C4-2B (cell line): ENCODE data around the gene PLPPR3.

Source experiments
- H3K27ac ChIP-seq: fragments of 450-650 bp; 2 replicates; pipeline ENCODE4 v1.5.1; 2017
- ZFX ChIP-seq: fragments of 450-650 bp; IDR thresholded peaks from 2 replicates; pipeline ENCODE4 v1.6.1; 2017
- TF ChIP-seq, protein P1 (sequence below): fragments of 450-650 bp; conservative IDR thresholded peaks from 2 replicates; pipeline ENCODE4 v1.5.1; 2017; ENCODE audit warnings: mild to moderate bottlenecking

Gene PLPPR3

DNA sequence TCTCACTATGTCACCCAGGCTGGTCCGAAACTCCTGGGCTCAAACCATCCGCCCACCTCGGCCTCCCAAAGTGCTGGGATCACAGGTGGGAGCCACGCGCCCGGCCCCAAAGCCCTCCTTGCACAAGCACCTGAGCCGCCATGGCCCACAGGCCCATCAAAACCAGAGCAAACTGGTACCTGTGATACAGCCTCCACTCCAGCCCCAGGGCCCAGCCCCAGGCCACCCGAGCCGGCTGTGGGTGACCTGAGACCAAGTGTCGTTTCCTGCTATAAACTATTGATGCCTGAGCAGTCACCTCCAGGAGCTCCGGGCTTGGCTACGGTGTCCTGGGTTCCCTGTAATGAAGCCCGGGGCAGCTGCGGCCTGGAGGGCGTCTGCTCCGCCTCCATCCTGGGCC, 34.2 kb downstream of the PLPPR3 start:
- no peak overlapping the region for H3K27ac ChIP-seq
- TF ChIP-seq, protein P1, sequence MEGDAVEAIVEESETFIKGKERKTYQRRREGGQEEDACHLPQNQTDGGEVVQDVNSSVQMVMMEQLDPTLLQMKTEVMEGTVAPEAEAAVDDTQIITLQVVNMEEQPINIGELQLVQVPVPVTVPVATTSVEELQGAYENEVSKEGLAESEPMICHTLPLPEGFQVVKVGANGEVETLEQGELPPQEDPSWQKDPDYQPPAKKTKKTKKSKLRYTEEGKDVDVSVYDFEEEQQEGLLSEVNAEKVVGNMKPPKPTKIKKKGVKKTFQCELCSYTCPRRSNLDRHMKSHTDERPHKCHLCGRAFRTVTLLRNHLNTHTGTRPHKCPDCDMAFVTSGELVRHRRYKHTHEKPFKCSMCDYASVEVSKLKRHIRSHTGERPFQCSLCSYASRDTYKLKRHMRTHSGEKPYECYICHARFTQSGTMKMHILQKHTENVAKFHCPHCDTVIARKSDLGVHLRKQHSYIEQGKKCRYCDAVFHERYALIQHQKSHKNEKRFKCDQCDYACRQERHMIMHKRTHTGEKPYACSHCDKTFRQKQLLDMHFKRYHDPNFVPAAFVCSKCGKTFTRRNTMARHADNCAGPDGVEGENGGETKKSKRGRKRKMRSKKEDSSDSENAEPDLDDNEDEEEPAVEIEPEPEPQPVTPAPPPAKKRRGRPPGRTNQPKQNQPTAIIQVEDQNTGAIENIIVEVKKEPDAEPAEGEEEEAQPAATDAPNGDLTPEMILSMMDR = no peak
- no peak for TF ChIP-seq ZFX

DNA sequence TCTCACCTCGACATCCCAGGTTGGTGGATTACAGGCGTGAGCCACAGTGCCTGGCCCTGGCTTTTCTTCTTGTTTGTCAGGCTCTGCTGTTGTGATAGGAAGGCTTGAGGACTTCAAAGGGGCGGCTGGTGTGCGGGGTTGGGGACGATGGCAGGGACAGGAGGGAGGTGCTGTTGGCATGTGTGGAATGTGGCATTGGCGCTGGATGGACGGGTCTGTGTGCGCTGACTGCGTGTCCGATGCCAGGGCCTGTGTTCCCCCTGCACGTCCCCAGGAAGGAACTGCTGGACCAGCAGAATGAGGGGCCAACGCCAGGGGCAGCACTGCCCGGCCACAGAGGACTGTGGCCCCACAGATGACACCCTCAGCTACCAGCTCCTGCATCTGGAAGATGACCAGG, 37.2 kb downstream of the PLPPR3 start:
- no peak overlapping the region for H3K27ac ChIP-seq
- no peak for TF ChIP-seq ZFX
- TF ChIP-seq, protein P1 = no peak

DNA sequence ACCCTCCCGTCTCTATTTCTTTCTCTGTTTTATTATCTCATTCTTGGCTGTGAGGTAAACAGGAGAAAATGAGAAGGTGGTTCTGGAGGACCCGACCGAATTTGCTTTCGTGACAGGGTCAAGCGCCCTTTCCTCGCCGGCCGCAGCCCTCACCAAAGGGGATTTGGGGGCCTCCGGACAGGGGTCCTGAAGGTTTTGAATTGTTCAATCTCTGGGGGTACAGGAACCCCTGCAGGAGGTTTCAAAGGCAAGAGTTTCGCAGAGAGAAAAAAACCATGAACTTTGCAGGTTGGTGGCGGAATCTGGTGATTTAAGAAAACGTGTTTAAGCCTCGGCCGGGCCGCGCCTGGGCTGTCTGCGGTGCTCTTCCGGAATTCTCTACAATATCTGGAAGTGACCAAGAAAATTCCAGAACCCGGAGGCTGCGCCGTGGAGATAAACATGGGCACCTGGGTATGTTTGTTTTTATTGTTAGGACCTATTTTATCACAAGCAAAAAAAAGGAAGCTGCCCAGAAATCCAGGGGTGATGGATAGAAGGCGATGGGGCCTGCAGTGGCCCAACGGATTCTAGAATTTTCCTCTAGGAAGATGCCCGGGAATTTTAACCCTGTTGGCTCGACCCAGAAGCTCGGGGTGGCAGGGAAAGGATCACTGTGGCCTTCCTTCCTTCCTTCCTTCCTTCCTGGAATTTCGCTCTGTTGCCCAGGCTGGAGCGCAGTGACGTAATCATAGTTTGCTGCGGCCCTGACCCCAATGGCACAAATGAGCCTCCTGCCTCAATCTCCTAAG, 38.7 kb downstream of the PLPPR3 start:
- TF ChIP-seq ZFX = no peak
- TF ChIP-seq, protein P1 = no peak
- H3K27ac ChIP-seq = no peak overlapping the region

DNA sequence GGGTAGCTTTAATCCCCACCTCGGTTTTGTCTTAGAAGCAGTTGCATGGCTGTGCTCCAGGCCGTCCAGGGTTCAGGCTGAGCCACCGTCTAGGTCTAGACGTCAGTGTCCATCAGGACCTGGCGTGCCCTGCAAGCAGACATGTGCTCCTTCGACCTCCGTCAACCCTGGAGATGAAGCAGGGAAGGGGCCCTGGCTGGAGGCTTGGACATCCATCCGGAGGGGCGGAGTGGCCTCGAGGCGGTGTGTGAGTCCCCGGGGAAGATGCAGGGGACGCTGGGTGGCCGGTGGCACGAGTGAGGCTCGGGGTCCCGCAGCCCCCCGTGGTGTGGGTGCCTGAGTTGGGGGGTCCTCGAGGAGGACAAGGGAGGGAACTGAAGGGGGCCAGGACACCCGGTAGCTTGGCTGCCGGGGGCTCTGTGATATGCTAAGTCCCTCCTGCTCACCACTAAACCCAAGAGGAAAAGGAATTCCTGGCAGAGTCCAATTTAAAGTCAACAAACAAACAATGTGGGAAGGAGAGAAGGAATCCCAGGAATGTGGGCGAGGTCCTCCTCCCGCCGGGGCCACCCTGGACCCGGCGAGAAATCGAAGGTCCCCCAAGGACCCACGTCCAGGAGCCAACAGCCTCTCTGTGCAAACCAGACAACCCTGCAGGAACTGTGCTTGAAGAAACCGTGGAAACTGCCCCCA, 39.4 kb downstream of the PLPPR3 start:
- H3K27ac ChIP-seq = no peak overlapping the region
- no peak for TF ChIP-seq ZFX

DNA sequence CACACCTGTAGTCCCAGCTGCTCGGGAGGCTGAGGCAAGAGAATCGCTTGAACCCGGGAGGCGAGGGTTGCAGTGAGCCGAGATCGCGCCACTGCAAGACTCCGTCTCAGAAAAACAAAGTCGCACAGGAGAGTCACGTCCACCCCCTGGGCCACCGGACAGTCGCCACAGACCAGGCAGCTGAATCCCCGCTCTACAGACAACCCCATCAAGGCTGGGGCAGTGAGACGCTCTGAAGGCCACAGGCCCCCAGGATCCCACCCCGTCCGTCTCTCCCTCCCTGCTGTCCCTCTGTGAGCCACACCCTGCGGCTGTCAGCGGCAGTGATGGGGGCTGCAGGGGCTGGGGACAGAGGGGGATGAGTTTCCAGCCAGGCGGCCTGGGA, 40.0 kb downstream of the PLPPR3 start:
- no peak for TF ChIP-seq ZFX
- TF ChIP-seq, protein P1 = no peak
- no peak overlapping the region for H3K27ac ChIP-seq

DNA sequence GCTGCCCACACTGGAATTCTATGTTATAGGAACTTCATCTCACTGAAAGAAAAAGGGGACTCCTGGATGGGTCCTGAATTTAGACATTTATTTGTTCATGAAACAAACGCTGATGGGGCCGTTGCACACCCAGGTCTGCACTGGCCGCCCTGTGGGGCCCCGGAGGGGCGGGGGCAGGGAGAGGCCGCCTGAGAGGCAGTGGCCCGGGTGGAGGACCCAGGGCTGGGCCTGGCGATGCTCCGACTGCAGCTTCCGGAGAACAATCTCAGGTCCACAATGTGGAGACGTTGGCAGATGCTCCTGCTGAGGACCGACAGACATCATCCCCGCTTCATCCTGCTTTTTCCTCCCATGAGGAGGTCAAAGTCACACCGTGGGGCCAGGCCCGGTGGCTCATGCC, 40.8 kb downstream of the PLPPR3 start:
- no peak overlapping the region for H3K27ac ChIP-seq
- no peak for TF ChIP-seq ZFX
- TF ChIP-seq, protein P1 = no peak

DNA sequence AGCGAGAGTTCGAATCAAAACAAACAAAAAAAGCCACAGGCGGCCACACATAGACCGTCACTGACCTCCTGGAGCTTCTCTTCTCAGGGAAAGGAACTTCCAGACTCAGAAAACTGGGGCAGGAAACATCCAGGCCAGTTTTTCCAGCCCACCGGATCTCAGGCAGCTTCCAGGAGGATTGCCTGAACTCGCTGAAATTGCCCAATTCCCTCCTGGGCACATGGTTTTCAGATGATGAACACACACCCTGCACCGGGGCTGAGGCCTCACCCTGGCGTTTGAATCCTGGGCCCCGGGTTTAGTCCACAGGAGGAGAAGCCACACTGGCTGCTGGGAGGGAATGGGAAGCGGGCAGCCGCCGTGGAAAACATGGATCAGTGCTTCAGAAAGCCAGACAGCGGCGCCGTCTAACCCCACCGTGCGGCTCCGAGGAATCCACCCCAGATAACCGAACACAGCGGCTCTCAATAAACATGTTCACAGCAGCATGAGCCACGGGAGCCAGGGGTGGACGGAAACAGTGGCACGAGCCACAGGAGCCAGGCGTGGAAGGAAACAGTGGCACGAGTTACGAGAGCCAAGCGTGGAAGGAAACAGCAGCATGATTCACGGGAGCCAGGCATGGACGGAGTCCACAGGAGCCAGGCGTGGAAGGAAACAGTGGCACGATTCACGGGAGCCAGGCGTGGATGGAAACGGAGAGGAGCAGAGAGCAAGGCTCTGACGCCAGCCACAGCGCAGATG, 42.7 kb downstream of the PLPPR3 start:
- no peak overlapping the region for H3K27ac ChIP-seq
- TF ChIP-seq ZFX = no peak
- TF ChIP-seq, protein P1 = no peak
